Endothelial cell of umbilical vein (primary cell): ENCODE results near the gene SDC4.

Source experiments
- CTCF ChIP-seq, 2 donors: IDR thresholded peaks; 1 replicate in 1 of 2; 2 replicates in 1 of 2; pipeline ENCODE4 v1.5.1; 2011; ENCODE audit warnings: low read length in 2 of 2, mild to moderate bottlenecking in 2 of 2, moderate library complexity in 2 of 2, control low read depth in 1 of 2, inconsistent platforms in 1 of 2, low read depth in 1 of 2; ENCODE audit not compliant: insufficient read depth in 1 of 2; ENCODE audit errors: extremely low read depth in 1 of 2
- JUN ChIP-seq: IDR thresholded peaks from 2 replicates; pipeline ENCODE4 v1.6.1; 2011; ENCODE audit warnings: borderline replicate concordance, low read depth; ENCODE audit not compliant: insufficient read length, insufficient read depth
- POLR2AphosphoS5 ChIP-seq: IDR thresholded peaks from 2 replicates; pipeline ENCODE4 v1.6.1; 2012; ENCODE audit warnings: low read depth, mild to moderate bottlenecking, control low read depth, low read length, moderate library complexity; ENCODE audit not compliant: insufficient read depth

GRCh38 chr20:45395114-45395415 is 46.8 kb upstream of the SDC4 start:
- no peak for TF ChIP-seq POLR2AphosphoS5
- no peak for TF ChIP-seq CTCF (IDR thresholded peaks at IDR 0.05; ENCODE audit: extremely low read depth in 1 of 2, insufficient read depth in 1 of 2, low read depth in 1 of 2, low read length in 2 of 2)
- no peak for TF ChIP-seq JUN
